ENCODE measurements around the gene CDK5RAP1. TPM values are rescaled to one million over a fixed set of nuclear protein-coding genes. Genes with fewer than 3 reads are reported as not detected.

The CDK5RAP1 gene
- total RNA-seq, 1 donor: 22.5 TPM

DNA sequence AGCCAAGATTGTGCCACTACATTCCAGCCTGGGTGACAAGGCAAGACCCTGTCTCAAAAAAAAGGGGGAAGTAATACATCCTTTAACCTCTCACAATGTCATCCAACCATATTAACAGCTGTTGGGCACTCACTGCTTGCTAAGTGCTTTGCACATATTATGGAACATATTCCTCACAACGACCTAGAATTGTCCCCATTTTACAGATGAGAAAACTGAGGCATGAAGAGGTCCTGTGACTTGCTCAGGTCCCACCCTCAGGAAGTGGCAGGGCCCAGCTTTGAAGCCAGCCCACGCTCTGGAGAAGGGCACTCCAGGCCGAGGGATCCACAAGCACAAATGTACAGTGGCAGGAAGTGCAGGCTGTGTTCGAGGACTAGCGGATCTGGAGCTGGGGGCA, 85.0 kb downstream of the CDK5RAP1 start:
- H3K4me3 ChIP-seq (ENCODE audit: low read depth, low read length): no peak overlapping the region
- no peak for DNase-seq (ENCODE audit: low read depth)
- TF ChIP-seq, protein P1, sequence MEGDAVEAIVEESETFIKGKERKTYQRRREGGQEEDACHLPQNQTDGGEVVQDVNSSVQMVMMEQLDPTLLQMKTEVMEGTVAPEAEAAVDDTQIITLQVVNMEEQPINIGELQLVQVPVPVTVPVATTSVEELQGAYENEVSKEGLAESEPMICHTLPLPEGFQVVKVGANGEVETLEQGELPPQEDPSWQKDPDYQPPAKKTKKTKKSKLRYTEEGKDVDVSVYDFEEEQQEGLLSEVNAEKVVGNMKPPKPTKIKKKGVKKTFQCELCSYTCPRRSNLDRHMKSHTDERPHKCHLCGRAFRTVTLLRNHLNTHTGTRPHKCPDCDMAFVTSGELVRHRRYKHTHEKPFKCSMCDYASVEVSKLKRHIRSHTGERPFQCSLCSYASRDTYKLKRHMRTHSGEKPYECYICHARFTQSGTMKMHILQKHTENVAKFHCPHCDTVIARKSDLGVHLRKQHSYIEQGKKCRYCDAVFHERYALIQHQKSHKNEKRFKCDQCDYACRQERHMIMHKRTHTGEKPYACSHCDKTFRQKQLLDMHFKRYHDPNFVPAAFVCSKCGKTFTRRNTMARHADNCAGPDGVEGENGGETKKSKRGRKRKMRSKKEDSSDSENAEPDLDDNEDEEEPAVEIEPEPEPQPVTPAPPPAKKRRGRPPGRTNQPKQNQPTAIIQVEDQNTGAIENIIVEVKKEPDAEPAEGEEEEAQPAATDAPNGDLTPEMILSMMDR (IDR thresholded peaks at IDR 0.05; ENCODE audit: insufficient read depth, low read depth, low read length): no peak

DNA sequence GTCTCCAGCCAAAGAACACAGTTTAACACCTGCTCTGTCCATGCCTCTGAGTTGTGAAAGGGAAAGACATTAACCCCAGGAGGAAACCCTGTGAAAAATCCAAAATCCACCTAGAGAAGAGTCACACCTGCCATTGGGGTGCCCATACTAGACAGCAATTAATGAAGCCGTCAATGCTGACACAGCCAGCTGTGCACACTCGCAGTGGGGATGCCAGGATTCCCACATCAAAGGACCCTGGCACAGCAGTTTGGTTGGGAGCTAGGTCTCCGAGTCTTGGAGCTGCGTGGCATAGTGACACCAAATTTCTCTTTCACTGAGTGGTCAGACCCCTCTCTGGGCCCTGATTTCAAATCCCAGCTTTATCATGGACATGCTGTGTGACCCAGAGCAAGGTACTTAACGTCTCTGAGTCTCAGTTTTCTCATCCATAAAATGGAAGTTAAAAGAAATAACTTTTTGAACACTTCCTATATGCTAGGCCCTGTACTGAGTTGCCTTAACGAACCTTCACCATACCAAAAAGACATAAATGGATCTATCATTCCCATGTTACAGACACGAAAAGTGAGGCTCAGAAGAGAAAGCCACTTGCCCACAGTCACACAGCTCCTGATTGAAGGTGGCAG, 87.5 kb downstream of the CDK5RAP1 start:
- H3K4me3 ChIP-seq (ENCODE audit: low read depth, low read length): no peak overlapping the region
- DNase-seq (ENCODE audit: low read depth): no peak
- TF ChIP-seq, protein P1 (IDR thresholded peaks at IDR 0.05; ENCODE audit: insufficient read depth, low read depth, low read length): no peak

DNA sequence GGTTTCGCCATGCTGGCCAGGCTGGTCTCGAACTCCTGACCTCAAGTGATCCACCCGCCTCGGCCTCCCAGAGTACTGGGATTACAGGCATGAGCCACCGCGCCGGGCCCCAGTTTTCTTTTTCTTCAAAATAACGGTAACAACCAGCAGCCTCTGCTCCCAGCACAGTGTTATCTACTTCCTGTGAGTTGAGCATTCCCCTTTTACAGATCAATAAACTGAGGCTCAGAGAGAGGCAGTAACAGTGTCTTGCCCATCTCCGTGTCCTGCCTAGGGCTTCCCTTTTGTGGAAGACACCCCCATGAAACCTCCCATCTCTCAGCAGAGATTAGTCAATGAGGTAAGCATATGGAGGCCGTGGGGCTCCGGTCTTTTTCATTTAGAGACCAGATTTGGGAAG, 88.7 kb downstream of the CDK5RAP1 start:
- TF ChIP-seq, protein P1 (IDR thresholded peaks at IDR 0.05; ENCODE audit: insufficient read depth, low read depth, low read length): no peak
- DNase-seq (ENCODE audit: low read depth): no peak
- no peak overlapping the region for H3K4me3 ChIP-seq (ENCODE audit: low read depth, low read length)

DNA sequence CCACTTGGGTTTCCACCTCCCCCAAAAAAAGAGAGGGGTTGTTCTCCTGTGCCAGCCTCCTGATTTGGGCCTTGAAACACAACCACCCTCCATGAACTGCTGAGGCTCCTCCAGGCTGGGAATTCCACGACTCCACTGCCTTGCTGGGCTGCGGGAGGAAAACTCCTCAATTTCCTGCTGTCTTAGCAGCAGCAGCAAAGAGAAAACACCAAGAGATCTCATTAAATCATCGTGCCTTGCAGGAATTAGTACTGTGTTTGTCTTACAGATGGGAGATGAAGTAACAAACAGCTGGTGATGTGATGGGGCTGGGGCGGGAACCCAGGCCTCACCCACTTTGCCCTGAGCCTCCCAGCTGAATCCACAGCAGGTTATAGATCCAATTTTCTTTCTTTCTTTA, 89.3 kb downstream of the CDK5RAP1 start:
- no peak overlapping the region for H3K4me3 ChIP-seq (ENCODE audit: low read depth, low read length)
- DNase-seq (ENCODE audit: low read depth): no peak
- TF ChIP-seq, protein P1 (IDR thresholded peaks at IDR 0.05; ENCODE audit: insufficient read depth, low read depth, low read length): no peak

DNA sequence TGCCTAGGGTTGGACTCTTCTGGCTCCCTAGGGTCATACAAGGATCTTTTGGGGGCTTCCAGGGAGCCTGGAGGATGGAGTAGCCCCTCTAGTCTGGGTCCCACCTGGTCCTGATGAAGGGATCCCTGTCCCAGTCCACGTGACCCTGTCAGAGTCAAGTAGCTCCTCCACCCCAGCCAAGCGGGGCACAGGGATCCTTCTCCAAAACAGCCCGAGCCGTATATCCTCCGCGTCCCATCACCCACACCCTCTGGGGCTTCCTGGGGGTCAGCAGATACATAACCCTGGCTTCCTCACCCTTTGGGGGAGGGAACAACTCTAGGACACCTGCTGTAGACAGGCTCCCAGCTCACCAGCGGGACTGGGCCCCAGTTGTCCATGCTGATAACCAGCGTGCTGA, 90.3 kb downstream of the CDK5RAP1 start:
- no peak for DNase-seq (ENCODE audit: low read depth)
- no peak overlapping the region for H3K4me3 ChIP-seq (ENCODE audit: low read depth, low read length)
- TF ChIP-seq, protein P1 (IDR thresholded peaks at IDR 0.05; ENCODE audit: insufficient read depth, low read depth, low read length): no peak

DNA sequence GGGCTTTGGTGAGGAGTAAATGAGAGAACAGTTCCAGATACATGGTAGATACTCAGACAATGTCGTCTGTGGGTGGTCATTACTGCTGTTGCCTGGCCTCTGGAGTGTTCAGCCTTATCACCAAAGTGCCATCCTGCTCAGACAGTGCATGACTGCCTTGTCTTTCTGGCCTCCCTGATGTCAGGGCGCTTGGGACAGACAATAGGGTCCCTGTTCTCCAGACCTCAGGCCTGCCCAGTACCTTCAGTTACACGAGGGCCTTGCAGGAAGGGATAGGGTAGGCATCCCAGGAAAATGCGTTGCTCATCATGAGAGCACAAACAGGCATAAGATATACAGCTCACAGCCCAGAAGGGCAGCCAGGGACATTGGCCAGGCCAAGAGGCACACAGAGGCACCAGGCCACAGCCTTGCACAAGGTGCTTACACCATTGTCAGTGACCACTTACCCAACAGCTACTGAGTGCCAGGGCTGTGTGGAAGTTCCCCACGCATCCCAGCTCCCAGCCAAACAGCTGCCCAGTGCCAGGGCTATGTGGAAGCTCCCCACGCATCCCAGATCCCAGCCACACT, 90.9 kb downstream of the CDK5RAP1 start:
- no peak for DNase-seq (ENCODE audit: low read depth)
- TF ChIP-seq, protein P1 (IDR thresholded peaks at IDR 0.05; ENCODE audit: insufficient read depth, low read depth, low read length): no peak
- H3K4me3 ChIP-seq (ENCODE audit: low read depth, low read length): no peak overlapping the region

DNA sequence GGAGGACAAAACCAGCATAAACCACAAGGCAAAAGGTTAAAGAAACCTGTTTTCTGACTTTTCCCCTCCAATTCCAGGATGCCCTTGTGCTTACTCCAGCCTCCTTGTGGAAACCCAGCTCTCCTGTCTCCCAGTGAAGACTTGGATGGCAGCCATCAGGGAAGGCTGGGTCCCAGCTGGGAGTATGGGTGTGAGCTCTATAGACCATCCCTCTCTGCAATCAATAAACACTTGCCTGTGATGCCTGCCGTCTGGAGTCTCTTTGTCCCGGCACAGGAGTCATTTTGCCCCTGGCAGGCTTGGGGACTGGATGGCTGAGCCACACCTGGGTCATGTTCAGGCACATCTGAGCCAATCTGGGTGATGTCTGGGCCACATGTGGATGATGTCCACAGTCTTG, 91.7 kb downstream of the CDK5RAP1 start:
- TF ChIP-seq, protein P1 (IDR thresholded peaks at IDR 0.05; ENCODE audit: insufficient read depth, low read depth, low read length): no peak
- DNase-seq (ENCODE audit: low read depth): no peak
- H3K4me3 ChIP-seq (ENCODE audit: low read depth, low read length): no peak overlapping the region

Data from fibroblast of villous mesenchyme (primary cell).